Activated CD4-positive, alpha-beta T cell treated with anti-CD3 and anti-CD28 coated beads, Interleukin-2, amount 50 U/mL, for 24 hours (primary cell): ENCODE data around the gene TLK2.
"Not testable (repeated sequence)": the region's sequence is repeated elsewhere in the genome, so short reads cannot be mapped to it uniquely, and the experiment has no call there.

ENCODE experiments used
- DNase-seq, 2 donors: peaks; one replicate each; pipeline ENCODE4 v3.0.0-alpha.2; 2020; ENCODE audit warnings: low read depth in 1 of 2, low spot score in 1 of 2

TLK2 gene

GRCh38 chr17:62599964-62600657 is 121.5 kb downstream of the TLK2 start:
- DNase-seq: no peak

DNA sequence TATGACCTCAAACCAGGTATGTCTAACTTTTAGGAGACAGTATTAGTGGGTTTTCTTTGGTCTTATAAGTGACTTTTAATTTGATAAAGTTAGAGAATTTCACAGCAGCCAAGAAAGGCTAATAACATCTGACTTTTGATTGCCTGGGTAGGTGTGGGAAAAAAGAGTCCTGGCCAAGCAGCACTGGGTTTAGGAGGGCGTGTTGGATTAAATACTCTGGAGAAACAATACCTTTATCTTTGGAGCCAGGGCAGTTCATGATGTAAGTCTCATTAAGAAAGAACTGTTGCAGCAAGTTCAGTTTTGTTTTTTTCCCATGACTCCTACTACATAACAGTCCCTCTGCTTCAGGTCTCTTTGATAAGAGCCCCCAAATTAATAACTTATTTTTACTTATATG is 122.2 kb downstream of the TLK2 start:
- no peak for DNase-seq

- DNase-seq: no peak
Observed at GRCh38 chr17:62601471-62601870, 122.8 kb downstream of the TLK2 start.

- DNase-seq: not testable (repeated sequence)
Observed at GRCh38 chr17:62603783-62604182, 125.2 kb downstream of the TLK2 start.

DNA sequence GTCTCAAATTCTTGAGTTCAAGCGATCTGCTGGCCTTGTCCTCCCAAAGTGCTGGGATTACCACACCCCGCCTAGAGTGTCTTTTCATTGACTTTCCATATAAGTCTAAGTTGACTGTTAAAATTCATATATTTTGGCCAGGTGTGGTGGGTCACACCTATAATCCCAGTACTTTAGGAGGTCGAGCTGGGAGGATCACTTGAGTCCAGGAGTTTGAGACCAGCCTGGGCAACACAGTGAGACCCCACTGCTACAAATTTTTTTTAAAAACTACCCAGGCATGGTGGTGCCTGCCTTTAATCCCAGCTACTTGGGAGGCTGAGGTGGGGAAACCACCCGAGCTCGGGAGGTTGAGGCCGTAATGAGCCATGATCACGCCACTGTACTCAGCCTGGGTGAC is 127.0 kb downstream of the TLK2 start:
- no peak for DNase-seq

- no peak for DNase-seq
Observed at GRCh38 chr17:62611292-62611691, 132.7 kb downstream of the TLK2 start.

DNA sequence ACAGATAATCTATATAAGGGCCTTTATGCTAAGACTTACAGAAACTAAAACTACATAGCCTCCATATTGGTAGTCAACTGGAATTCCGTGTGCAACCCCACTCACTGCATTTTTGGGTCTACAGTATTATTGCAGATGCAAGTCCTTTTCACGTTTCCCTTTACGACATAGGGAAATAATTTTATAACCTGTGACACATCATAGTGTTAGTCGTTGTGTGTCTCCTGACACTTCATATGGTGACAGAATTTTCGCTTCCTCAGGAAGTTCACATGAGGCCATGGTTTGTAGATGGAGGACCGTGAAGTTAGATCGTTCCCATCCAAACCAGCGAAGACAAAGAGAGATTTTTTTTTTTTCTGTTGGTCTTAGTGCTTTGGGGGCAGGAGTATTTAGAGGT is 133.1 kb downstream of the TLK2 start:
- DNase-seq: no peak

- not testable (repeated sequence) for DNase-seq
Observed at GRCh38 chr17:62612289-62612688, 133.7 kb downstream of the TLK2 start.

- DNase-seq: not testable (repeated sequence)
Observed at GRCh38 chr17:62613095-62613494, 134.5 kb downstream of the TLK2 start.

- DNase-seq: no peak
Observed at GRCh38 chr17:62614142-62614541, 135.5 kb downstream of the TLK2 start.

DNA sequence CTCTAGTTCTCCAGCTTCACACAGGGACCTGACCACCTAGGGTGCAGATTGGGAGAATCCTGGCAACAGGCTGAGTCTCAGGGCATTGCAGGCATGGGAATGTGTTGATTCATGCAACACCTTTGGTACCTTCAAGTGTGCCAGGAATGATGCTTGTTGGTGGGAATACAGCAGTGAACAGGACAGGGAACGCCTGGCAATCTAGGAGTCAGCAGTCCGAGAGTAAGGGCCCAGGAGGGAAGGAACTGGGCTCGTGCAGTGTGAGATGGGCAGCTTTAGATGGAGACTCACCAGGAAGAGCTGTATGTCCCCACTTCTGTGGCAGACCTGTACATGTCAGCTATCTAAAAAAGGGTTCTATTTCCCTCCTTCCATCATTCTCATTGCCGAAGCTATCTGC is 136.9 kb downstream of the TLK2 start:
- DNase-seq: no peak

GRCh38 chr17:62616993-62617893 is 138.6 kb downstream of the TLK2 start:
- no peak for DNase-seq

GRCh38 chr17:62617894-62618472 is 139.4 kb downstream of the TLK2 start:
- DNase-seq: no peak

DNA sequence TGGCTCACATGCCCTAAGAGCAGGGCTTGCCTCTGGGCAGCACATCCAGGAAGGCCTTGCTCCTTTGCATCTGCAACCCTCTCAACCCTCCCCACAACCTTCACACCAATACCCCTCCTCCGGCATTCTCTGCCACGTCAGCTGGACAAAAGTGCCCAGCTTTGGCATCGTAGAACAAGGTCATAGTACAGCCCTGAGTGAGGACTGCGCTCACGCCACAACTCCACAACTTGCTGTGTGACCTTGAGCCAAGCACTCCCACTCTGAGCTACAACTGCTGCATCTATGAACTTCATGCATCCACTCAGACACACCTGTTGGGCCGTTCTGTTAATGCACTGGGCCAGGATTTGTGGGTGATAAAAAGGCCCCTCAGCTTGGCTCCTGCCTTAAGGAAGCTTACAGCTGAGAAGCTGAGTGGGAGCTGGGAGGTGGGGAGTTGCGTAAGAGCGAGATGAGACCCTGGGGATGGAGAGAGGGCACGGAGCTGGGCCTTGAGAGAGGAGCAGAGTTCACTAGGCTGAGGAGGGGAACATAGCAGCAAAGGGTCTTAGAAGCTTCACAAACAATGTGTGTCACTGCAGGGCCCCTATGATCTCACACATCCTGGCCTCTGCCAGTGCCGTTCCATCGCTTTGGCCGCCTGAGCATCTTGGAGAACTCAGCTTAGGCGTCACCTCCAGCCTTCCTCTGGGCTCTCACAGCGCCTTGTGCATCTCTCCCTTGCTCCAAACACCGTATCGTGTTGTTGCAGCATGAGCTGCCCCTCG is 140.2 kb downstream of the TLK2 start:
- no peak for DNase-seq

DNA sequence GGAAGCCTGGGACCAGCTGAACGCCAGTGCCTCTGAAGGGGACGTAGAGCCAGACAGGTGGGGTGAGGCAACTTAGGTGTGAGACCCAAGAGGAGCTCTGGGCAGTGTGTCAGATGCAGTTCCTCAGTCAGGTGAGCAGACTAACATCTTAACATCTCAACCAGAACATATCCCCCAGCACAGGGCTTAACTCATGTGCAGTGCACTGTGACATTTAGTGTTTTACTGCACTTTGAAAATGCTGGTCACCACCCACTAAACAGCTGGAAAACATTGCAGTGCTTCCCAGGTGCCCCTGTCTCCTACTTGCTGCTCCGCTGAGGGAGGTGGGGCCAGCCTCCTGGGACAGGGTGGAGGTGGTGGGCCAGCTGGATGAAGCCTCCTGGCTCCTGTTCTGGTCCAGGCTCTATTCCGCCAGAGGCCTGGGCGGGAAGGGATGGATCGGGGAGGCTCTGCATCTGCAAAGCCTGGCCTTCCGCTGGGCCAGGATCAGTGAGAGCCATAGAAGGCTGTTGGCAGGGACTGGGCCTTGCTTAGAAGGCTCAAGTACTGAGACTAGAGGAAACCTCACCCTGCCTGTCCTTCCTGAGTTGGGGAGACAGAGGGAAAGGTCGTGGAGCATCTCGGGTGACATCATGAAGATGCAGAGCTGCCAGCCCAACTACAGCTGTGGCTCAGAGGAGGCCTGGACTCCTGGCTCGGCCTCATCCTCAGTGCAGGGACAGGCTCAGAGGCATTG is 141.0 kb downstream of the TLK2 start:
- no peak for DNase-seq

GRCh38 chr17:62621223-62621622 is 142.6 kb downstream of the TLK2 start:
- no peak for DNase-seq

GRCh38 chr17:62625184-62625869 is 146.7 kb downstream of the TLK2 start:
- DNase-seq: no peak

DNA sequence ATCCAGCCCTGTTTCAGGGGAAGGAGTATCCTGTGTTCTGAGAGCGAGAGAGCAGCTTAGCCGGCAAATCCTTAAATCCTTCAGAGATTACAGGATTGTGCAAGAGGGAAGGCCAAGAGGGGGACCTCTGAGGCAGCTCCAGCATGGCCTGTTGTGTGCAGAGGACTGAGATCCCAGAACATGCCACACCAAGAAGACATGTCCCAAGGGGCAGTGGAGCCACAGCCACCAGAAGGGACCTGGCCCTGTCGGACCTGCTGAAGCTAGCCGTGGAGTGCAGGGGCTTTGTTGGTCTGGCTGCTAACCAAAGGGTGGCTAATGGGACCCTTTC is 147.2 kb downstream of the TLK2 start:
- no peak for DNase-seq

GRCh38 chr17:62626719-62627218 is 148.1 kb downstream of the TLK2 start:
- DNase-seq: no peak
